PC-3 (cell line): ENCODE measurements around the gene ODC1. TPM values are rescaled to one million over a fixed set of nuclear protein-coding genes. Genes with fewer than 3 reads are reported as not detected.

ENCODE experiments used
- ATAC-seq: fragments of 200-7000 bp; cut with Tn5 transposase; 2 replicates; pipeline ENCODE4 v1.9.1; 2020; ENCODE audit warnings: mild to moderate bottlenecking, moderate library complexity
- BruUV-seq: library from RNA; stranded (reverse); fragments of 400-500 nt; replicated peaks from 2 replicates; lab custom pipeline; 2021; lab: Mats Ljungman, UMichigan
- CTCF ChIA-PET: fragments of 300-600 bp; sonication (Branson Sonifier 250); formaldehyde crosslinking; loops from one replicate; lab custom pipeline; 2022; ENCODE audit warnings: antibody characterized with exemption; lab: Charles Lee
- POLR2A ChIA-PET: fragments of 300-600 bp; sonication (Branson Sonifier 250); formaldehyde crosslinking; loops from one replicate; lab custom pipeline; 2022; ENCODE audit warnings: antibody characterized with exemption; ENCODE audit not compliant: unreplicated experiment; lab: Charles Lee
- DNase-seq: peaks from one replicate; pipeline ENCODE4 v3.0.0-alpha.2; 2015
- H2AFZ ChIP-seq: fragments of 300-600 bp; sonication (generic); 2 replicates; pipeline ENCODE4 v1.6.0; 2016; ENCODE audit warnings: antibody characterized with exemption, low read length
- H3F3A ChIP-seq: fragments of 300-600 bp; sonication (generic); one replicate; pipeline ENCODE4 v1.6.0; 2017; ENCODE audit warnings: antibody characterized with exemption, low read length, control low read depth, mild to moderate bottlenecking; ENCODE audit not compliant: unreplicated experiment
- H3K27ac ChIP-seq: fragments of 300-600 bp; sonication (generic); 2 replicates; pipeline ENCODE4 v1.5.1; 2016; ENCODE audit warnings: mild to moderate bottlenecking, low read length
- H3K27me3 ChIP-seq: fragments of 300-600 bp; sonication (generic); 2 replicates; pipeline ENCODE4 v1.6.1; 2016; ENCODE audit warnings: low read length, mixed read lengths
- H3K36me3 ChIP-seq: fragments of 300-600 bp; sonication (generic); 2 replicates; pipeline ENCODE4 v1.6.1; 2016; ENCODE audit warnings: low read depth, mixed run types, low read length, mixed read lengths
- H3K4me1 ChIP-seq: fragments of 300-600 bp; sonication (generic); 2 replicates; pipeline ENCODE4 v1.5.1; 2016; ENCODE audit warnings: low read length; ENCODE audit not compliant: insufficient read depth
- H3K4me2 ChIP-seq: fragments of 300-600 bp; sonication (generic); 2 replicates; pipeline ENCODE4 v1.6.0; 2016; ENCODE audit warnings: low read length
- H3K4me3 ChIP-seq: fragments of 300-600 bp; sonication (generic); 2 replicates; pipeline ENCODE4 v1.5.1; 2016; ENCODE audit warnings: mild to moderate bottlenecking, low read length, mixed read lengths
- H3K79me2 ChIP-seq: fragments of 300-600 bp; sonication (generic); 2 replicates; pipeline ENCODE4 v1.6.1; 2017; ENCODE audit warnings: low read length, mixed read lengths
- H3K9ac ChIP-seq: fragments of 300-600 bp; sonication (generic); 2 replicates; pipeline ENCODE4 v1.6.0; 2016; ENCODE audit warnings: mild to moderate bottlenecking, low read length
- H3K9me2 ChIP-seq: fragments of 300-600 bp; sonication (generic); replicated peaks from 2 replicates; pipeline ENCODE4 v1.6.1; 2016; ENCODE audit warnings: mixed run types, low read length, mixed read lengths
- H3K9me3 ChIP-seq: fragments of 300-600 bp; sonication (generic); 2 replicates; pipeline ENCODE4 v1.6.1; 2016; ENCODE audit warnings: low read length, mixed read lengths
- H4K20me1 ChIP-seq: fragments of 300-600 bp; sonication (generic); 2 replicates; pipeline ENCODE4 v1.6.1; 2016; ENCODE audit warnings: low read length, mixed read lengths
- CTCF ChIP-seq: fragments of 300-600 bp; sonication (generic); conservative IDR thresholded peaks from 2 replicates; pipeline ENCODE4 v1.5.1; 2017; ENCODE audit warnings: antibody characterized with exemption, low read depth, mild to moderate bottlenecking, low read length
- EZH2 ChIP-seq: fragments of 300-600 bp; sonication (generic); IDR thresholded peaks from one replicate; pipeline ENCODE4 v1.6.1; 2017; ENCODE audit warnings: antibody characterized with exemption, mild to moderate bottlenecking, low read length; ENCODE audit not compliant: unreplicated experiment
- EZH2phosphoT487 ChIP-seq: fragments of 300-600 bp; sonication (generic); IDR thresholded peaks from 2 replicates; pipeline ENCODE4 v1.6.1; 2018; ENCODE audit warnings: mild to moderate bottlenecking, antibody characterized with exemption, low read length, borderline replicate concordance
- intact Hi-C: fragments of 100-400 bp; cut with micrococcal nuclease; formaldehyde crosslinking; loops from 2 replicates; pipeline ENCODE4 v1.9.0; 2023
- total RNA-seq: library from RNA; depleted of rRNA; stranded (reverse); fragments of >200 nt; gene quantifications from 2 replicates; pipeline ENCODE4 v1.2.3, GENCODE V29; 2014

ODC1 gene
- total RNA-seq, 1 experiment from 2014 or later = 712 TPM

- no peak overlapping the region for H3K4me2 ChIP-seq
- ATAC-seq (no peak), DNase-seq (peak; percentile 62)
- TF ChIP-seq CTCF (no peak), EZH2 (no peak), EZH2phosphoT487 (no peak)
- POLR2A ChIA-PET = no interaction called here
- no peak overlapping the region for H2AFZ ChIP-seq
- H3K79me2 ChIP-seq = peaks cover 63% of the 10 kb centered on the region
- H3K9ac ChIP-seq = no peak overlapping the region
- intact Hi-C loops = no loop called here
- no peak overlapping the region for H3K4me3 ChIP-seq
- H3K27ac ChIP-seq = no peak overlapping the region
- peaks cover 25% of the 10 kb centered on the region for H3K36me3 ChIP-seq
- H3K4me1 ChIP-seq = peaks cover 47% of the 10 kb centered on the region
- no TSS peak for BruUV-seq
- CTCF ChIA-PET = no interaction called here
- H3K9me2 ChIP-seq = no peaks in the 10 kb centered on the region
- no peaks in the 10 kb centered on the region for H3K27me3 ChIP-seq
- no peaks in the 10 kb centered on the region for H3K9me3 ChIP-seq
- H3F3A ChIP-seq = peaks cover 11% of the 10 kb centered on the region
- H4K20me1 ChIP-seq = no peaks in the 10 kb centered on the region
These were observed 35.7 kb downstream of the ODC1 start for GRCh38 chr2:10412380-10412779.

- Histone ChIP-seq H3K4me2 (no peak overlapping the region), H3K9me2 (no peaks in the 10 kb centered on the region), H3K9ac (no peak overlapping the region), H3K36me3 (peaks cover 33% of the 10 kb centered on the region), H3F3A (peaks cover 18% of the 10 kb centered on the region), H3K27ac (no peak overlapping the region), H3K27me3 (no peaks in the 10 kb centered on the region), H3K79me2 (peaks cover 65% of the 10 kb centered on the region), H3K9me3 (no peaks in the 10 kb centered on the region), H2AFZ (no peak overlapping the region), H4K20me1 (no peaks in the 10 kb centered on the region), H3K4me3 (no peak overlapping the region), H3K4me1 (peaks cover 54% of the 10 kb centered on the region)
- no TSS peak for BruUV-seq
- ChIA-PET CTCF (no interaction called here), POLR2A (no interaction called here)
- TF ChIP-seq EZH2phosphoT487 (no peak), CTCF (no peak), EZH2 (no peak)
- intact Hi-C loops = no loop called here
- DNase-seq = no peak
- ATAC-seq = no peak
These were observed 36.6 kb downstream of the ODC1 start for GRCh38 chr2:10411557-10411956.

- H3K4me3 ChIP-seq = no peak overlapping the region
- no peaks in the 10 kb centered on the region for H3K9me2 ChIP-seq
- TF ChIP-seq CTCF (no peak), EZH2phosphoT487 (no peak), EZH2 (no peak)
- ATAC-seq = no peak
- no TSS peak for BruUV-seq
- no peak overlapping the region for H3K4me2 ChIP-seq
- H4K20me1 ChIP-seq = no peaks in the 10 kb centered on the region
- H3K4me1 ChIP-seq = peaks cover 60% of the 10 kb centered on the region
- H3K27ac ChIP-seq = no peak overlapping the region
- DNase-seq = no peak
- ChIA-PET CTCF (no interaction called here), POLR2A (no interaction called here)
- no peak overlapping the region for H2AFZ ChIP-seq
- intact Hi-C loops = no loop called here
- H3K36me3 ChIP-seq = peaks cover 36% of the 10 kb centered on the region
- H3F3A ChIP-seq = peaks cover 21% of the 10 kb centered on the region
- no peak overlapping the region for H3K9ac ChIP-seq
- no peaks in the 10 kb centered on the region for H3K27me3 ChIP-seq
- no peaks in the 10 kb centered on the region for H3K9me3 ChIP-seq
- H3K79me2 ChIP-seq = peaks cover 65% of the 10 kb centered on the region
These were observed 37.2 kb downstream of the ODC1 start for GRCh38 chr2:10410823-10411437.
